OCI-LY3 (cell line): ENCODE measurements around the gene FBH1.

Experiments used
- H2AFZ ChIP-seq: fragments of 200-600, 300-600 bp; shearing (Covaris generic); 2 replicates; pipeline ENCODE4 v1.6.0; 2014; ENCODE audit warnings: antibody characterized with exemption, low read depth, low read length
- H3K27ac ChIP-seq: fragments of 200-600, 300-600 bp; sonication (generic); 2 replicates; pipeline ENCODE4 v1.5.1; 2014; ENCODE audit warnings: mild to moderate bottlenecking, low read length, moderate library complexity, mixed read lengths
- H3K27me3 ChIP-seq: fragments of 200-600, 300-600 bp; sonication (generic); 2 replicates; pipeline ENCODE4 v1.6.1; 2014; ENCODE audit warnings: low read depth, low read length, mixed read lengths
- H3K36me3 ChIP-seq: fragments of 200-600, 300-600 bp; sonication (generic); replicated peaks from 2 replicates; pipeline ENCODE3; 2014; ENCODE audit warnings: low read depth, low read length, mixed read lengths
- H3K4me1 ChIP-seq: fragments of 300-600, 200-600 bp; sonication (generic); 2 replicates; pipeline ENCODE4 v1.6.1; 2014; ENCODE audit warnings: low read length, mixed read lengths
- H3K4me2 ChIP-seq: fragments of 200-600, 300-600 bp; sonication (generic); 2 replicates; pipeline ENCODE4 v1.6.1; 2014; ENCODE audit warnings: low read length, mixed read lengths
- H3K4me3 ChIP-seq: fragments of 300-600, 200-600 bp; sonication (generic); 2 replicates; pipeline ENCODE4 v1.5.1; 2014; ENCODE audit warnings: antibody characterized with exemption, mild to moderate bottlenecking, low read length, moderate library complexity
- H3K79me2 ChIP-seq: fragments of 300-600, 200-600 bp; shearing (Covaris generic); 2 replicates; pipeline ENCODE4 v1.6.1; 2014; ENCODE audit warnings: mild to moderate bottlenecking, low read length, mixed read lengths
- H3K9ac ChIP-seq: fragments of 300-600, 200-600 bp; shearing (Covaris generic); 2 replicates; pipeline ENCODE4 v1.6.0; 2014; ENCODE audit warnings: mild to moderate bottlenecking, low read length, moderate library complexity
- H3K9me3 ChIP-seq: fragments of 200-600, 300-600 bp; shearing (Covaris generic); 2 replicates; pipeline ENCODE4 v1.6.1; 2014; ENCODE audit warnings: low read length, mixed read lengths; ENCODE audit not compliant: insufficient read depth
- H4K20me1 ChIP-seq: fragments of 200-600, 300-600 bp; sonication (generic); 2 replicates; pipeline ENCODE4 v1.6.1; 2016; ENCODE audit warnings: low read length, mixed read lengths; ENCODE audit not compliant: insufficient read depth
- CTCF ChIP-seq: fragments of 200-600, 300-600 bp; sonication (generic); IDR thresholded peaks from 2 replicates; pipeline ENCODE4 v1.5.1; 2014; ENCODE audit warnings: antibody characterized with exemption, low read length, low read depth
- EZH2phosphoT487 ChIP-seq: fragments of 200-600 bp; shearing (Covaris generic); IDR thresholded peaks from 2 replicates; pipeline ENCODE4 v1.6.1; 2018; ENCODE audit warnings: antibody characterized with exemption, mixed run types, low read depth

FBH1 gene

DNA sequence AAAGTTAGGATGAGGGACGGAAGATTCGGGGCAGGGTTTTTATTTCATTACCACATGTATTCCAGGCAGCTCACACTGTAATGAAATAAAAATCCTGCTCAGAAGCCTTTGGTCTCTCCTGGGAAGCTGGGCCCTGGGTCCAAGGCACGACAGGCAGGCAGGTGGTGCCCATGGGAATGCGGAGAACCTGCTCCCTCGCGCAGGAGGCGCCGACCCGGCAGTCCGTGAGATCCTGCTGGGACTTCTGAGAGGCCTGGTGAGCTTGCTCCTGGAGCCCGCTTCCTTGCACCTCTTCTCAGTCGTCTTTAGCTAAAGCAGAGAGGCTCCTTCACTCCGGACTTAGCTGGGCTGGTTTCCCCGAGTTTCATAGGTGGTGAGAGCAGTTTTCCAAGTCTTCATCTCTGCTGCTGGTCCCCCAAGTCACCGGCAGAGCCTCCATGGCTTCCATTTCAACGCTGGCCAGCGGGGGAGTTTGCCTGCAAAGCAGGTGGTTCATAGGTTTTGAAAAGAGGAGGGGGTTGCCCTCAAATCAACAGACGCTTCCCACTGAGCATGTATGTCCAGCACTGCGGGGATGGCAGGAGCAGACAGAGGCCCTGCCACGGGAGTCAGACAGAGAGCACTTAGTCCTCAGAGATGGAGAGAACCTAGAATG is 62.8 kb downstream of the FBH1 start:
- H3K4me3 ChIP-seq: no peak overlapping the region
- H3K79me2 ChIP-seq: no peaks in the 10 kb centered on the region
- H3K27me3 ChIP-seq: no peaks in the 10 kb centered on the region
- H3K9ac ChIP-seq: no peak overlapping the region
- TF ChIP-seq EZH2phosphoT487: no peak
- TF ChIP-seq CTCF: no peak
- H3K4me1 ChIP-seq: no peaks in the 10 kb centered on the region
- no peak overlapping the region for H3K4me2 ChIP-seq
- no peaks in the 10 kb centered on the region for H3K9me3 ChIP-seq
- no peak overlapping the region for H2AFZ ChIP-seq
- no peak overlapping the region for H3K27ac ChIP-seq
- no peaks in the 10 kb centered on the region for H4K20me1 ChIP-seq
- peaks cover 3% of the 10 kb centered on the region for H3K36me3 ChIP-seq

DNA sequence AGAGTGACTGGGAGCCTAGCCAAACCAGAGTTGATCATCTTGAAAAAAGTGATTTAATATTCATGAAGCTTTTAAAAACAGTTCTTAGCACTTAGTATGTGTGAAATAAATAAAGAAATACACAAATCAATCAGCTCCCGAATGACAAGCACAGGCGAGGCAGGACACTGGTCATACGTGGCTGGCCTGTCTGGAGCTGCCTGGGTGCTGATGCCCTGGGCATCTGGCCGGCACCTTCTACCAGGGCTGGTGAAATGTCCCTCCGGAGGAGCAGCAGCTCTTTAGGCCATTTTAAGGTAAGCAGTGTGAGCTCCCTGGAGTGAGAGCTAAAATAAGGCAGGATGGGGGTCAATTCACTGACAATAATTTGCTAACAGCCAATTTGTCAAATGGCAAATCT is 63.6 kb downstream of the FBH1 start:
- Histone ChIP-seq H3K79me2 (no peaks in the 10 kb centered on the region), H3K36me3 (peaks cover 3% of the 10 kb centered on the region), H3K27me3 (no peaks in the 10 kb centered on the region), H3K4me2 (no peak overlapping the region), H3K9ac (no peak overlapping the region), H4K20me1 (no peaks in the 10 kb centered on the region), H3K4me1 (no peaks in the 10 kb centered on the region), H2AFZ (no peak overlapping the region), H3K4me3 (no peak overlapping the region), H3K9me3 (no peaks in the 10 kb centered on the region), H3K27ac (no peak overlapping the region)
- TF ChIP-seq EZH2phosphoT487 (no peak), CTCF (no peak)

DNA sequence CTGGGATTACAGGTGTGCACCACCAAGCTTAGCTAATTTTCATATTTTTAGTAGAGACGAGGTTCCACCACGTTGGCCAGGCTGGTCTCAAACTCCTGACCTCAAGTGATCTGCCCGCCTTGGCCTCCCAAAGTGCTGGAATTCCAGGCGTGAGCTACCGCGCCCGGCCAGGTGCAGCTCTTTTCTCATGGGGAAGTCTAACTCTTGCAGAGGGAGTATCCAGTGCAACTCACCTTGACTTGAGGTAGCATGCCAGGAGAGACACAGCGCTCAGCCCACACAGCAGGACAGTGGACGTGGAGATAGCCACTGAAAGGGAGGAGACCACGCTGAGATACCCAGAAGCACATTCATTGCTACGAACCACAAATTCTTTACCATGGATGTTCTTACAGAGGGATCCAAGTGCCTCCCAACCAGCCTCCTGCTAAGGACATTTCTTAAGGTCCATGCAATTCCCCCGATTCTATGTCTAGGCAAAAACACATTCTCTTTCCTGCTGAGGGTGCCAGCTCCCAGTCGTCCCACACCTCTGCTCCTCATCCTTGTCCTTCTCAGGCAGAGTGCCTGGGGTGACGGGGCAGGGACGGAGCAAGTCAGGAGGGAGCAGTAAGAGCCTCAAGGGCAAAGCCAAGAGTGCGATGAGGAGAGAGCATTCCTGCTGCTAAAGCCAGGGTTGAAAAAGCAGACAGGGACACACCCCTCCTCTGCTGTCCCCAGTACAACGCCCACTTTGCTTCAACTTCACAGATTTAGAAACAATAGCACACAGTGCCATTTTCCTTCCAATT is 66.3 kb downstream of the FBH1 start:
- no peak overlapping the region for H3K4me2 ChIP-seq
- H4K20me1 ChIP-seq: no peaks in the 10 kb centered on the region
- no peaks in the 10 kb centered on the region for H3K27me3 ChIP-seq
- peaks cover 10% of the 10 kb centered on the region for H3K36me3 ChIP-seq
- no peaks in the 10 kb centered on the region for H3K4me1 ChIP-seq
- H3K9me3 ChIP-seq: no peaks in the 10 kb centered on the region
- H3K9ac ChIP-seq: no peak overlapping the region
- no peaks in the 10 kb centered on the region for H3K79me2 ChIP-seq
- H3K4me3 ChIP-seq: no peak overlapping the region
- TF ChIP-seq EZH2phosphoT487 (no peak), CTCF (no peak)
- no peak overlapping the region for H2AFZ ChIP-seq
- H3K27ac ChIP-seq: no peak overlapping the region

DNA sequence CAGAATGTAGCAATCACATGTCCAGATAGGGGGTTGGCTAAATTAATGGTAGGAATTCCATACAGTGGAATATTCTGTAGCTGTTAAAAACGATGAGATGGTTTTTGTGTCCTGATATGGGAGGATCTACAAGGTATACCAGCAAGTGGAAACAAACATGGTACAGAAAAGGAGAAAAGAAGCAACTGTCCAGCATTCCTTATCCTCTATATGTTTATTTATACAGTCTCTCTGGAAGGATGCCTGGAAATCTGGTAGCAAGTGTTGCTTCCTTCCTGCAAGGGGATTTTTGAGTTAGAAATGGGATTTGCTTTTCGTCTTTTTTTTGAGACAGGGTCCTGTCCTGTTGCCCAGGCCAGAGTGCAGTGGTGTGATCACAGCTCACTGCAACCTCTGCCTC is 68.0 kb downstream of the FBH1 start:
- Histone ChIP-seq H3K27ac (no peak overlapping the region), H3K36me3 (peaks cover 16% of the 10 kb centered on the region), H3K4me1 (no peaks in the 10 kb centered on the region), H3K79me2 (no peaks in the 10 kb centered on the region), H3K9ac (no peak overlapping the region), H3K4me3 (no peak overlapping the region), H3K27me3 (no peaks in the 10 kb centered on the region), H4K20me1 (no peaks in the 10 kb centered on the region), H2AFZ (no peak overlapping the region), H3K4me2 (no peak overlapping the region), H3K9me3 (no peaks in the 10 kb centered on the region)
- no peak for TF ChIP-seq EZH2phosphoT487
- TF ChIP-seq CTCF: no peak
